Measurements from ENCODE around the gene BIRC3. TPM values are rescaled to one million over a fixed set of nuclear protein-coding genes. Genes with fewer than 3 reads are reported as not detected.
"Not testable (repeated sequence)": the region's sequence is repeated elsewhere in the genome, so short reads cannot be mapped to it uniquely, and the experiment has no call there.

BIRC3 gene
- total RNA-seq, 2 experiments from 2014 or later = 102 to 108 TPM

DNA sequence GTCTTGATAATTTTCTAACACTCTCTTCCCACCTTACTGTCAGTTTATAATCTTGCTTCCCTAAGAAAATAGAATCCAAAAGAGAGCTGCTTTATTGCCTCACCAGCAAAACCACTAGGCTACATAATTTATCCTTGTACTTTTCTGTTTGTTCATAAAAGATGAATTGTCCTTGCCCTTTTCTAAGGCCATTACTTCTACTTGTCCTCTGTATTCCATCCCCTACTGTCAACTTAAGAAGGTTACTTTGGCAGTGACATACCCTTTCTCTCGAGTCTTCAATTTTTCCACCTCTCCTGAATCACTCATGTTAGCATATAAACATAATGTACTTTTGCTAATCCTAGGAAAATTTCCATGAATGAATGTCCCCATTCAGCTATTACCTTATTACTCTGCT, 47.7 kb downstream of the BIRC3 start:
- peaks cover 69% of the 10 kb centered on the region for H3K36me3 Mint-ChIP-seq (ENCODE audit: low read depth)
- H3K27ac Mint-ChIP-seq = no peak overlapping the region
- TF ChIP-seq, protein P1, sequence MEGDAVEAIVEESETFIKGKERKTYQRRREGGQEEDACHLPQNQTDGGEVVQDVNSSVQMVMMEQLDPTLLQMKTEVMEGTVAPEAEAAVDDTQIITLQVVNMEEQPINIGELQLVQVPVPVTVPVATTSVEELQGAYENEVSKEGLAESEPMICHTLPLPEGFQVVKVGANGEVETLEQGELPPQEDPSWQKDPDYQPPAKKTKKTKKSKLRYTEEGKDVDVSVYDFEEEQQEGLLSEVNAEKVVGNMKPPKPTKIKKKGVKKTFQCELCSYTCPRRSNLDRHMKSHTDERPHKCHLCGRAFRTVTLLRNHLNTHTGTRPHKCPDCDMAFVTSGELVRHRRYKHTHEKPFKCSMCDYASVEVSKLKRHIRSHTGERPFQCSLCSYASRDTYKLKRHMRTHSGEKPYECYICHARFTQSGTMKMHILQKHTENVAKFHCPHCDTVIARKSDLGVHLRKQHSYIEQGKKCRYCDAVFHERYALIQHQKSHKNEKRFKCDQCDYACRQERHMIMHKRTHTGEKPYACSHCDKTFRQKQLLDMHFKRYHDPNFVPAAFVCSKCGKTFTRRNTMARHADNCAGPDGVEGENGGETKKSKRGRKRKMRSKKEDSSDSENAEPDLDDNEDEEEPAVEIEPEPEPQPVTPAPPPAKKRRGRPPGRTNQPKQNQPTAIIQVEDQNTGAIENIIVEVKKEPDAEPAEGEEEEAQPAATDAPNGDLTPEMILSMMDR (IDR thresholded peaks at IDR 0.05) = no peak
- H3K4me3 Mint-ChIP-seq = no peak overlapping the region
- DNase-seq (no peak), ATAC-seq (no peak)
- H3K4me1 Mint-ChIP-seq (ENCODE audit: low read depth) = peaks cover 46% of the 10 kb centered on the region
- H3K9me3 Mint-ChIP-seq = peaks cover 2% of the 10 kb centered on the region
- ChIA-PET POLR2A (interaction anchor here (0.7 to 2.5 kb wide), 3 partner anchors 15 to 87 kb away, joined by 3 to 9 read pairs (median 5); no protein-coding TSS in a partner anchor), CTCF (interaction anchor here (1.0 to 3.6 kb wide), 4 partner anchors 23 to 301 kb away, joined by 5 to 18 read pairs (median 10); no protein-coding TSS in a partner anchor)
- no peaks in the 10 kb centered on the region for H3K27me3 Mint-ChIP-seq
- intact Hi-C loops (cut with micrococcal nuclease) = no loop called here

DNA sequence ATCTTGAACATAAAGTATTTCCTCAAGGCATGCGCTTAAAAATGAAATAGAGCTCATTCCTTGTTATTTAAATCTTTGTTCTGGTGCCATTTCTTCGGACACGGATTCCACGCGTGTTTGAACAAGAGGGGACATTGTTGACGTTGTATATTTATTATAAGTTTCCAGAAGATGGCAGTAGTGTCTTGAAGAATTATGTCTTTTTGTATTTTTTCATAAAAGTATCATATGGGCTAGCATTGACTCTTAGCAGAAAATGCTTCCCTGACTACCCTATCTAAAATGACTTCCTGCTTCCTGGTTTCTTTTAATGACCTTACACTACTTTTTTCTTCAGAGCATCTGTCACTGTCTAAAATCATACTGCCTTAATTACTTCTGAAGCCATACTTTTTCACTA, 50.1 kb downstream of the BIRC3 start:
- intact Hi-C loops (cut with micrococcal nuclease) = no loop called here
- Mint-ChIP-seq H3K27ac (peak overlapping the region; percentile 34), H3K4me1 (ENCODE audit: low read depth) (peaks cover 30% of the 10 kb centered on the region), H3K27me3 (no peaks in the 10 kb centered on the region), H3K36me3 (ENCODE audit: low read depth) (peaks cover 55% of the 10 kb centered on the region), H3K4me3 (no peak overlapping the region), H3K9me3 (no peaks in the 10 kb centered on the region)
- POLR2A ChIA-PET = interaction anchor here (0.8 to 1.1 kb wide), 3 partner anchors 79 to 240 kb away, joined by 3 read pairs; no protein-coding TSS in a partner anchor
- ATAC-seq = peak; percentile 64
- TF ChIP-seq, protein P1 (IDR thresholded peaks at IDR 0.05) = peak; percentile 56
- CTCF ChIA-PET = interaction anchor here (0.7 to 3.6 kb wide), 18 partner anchors 15 to 299 kb away, joined by 3 to 28 read pairs (median 7); no protein-coding TSS in a partner anchor
- no peak for DNase-seq

DNA sequence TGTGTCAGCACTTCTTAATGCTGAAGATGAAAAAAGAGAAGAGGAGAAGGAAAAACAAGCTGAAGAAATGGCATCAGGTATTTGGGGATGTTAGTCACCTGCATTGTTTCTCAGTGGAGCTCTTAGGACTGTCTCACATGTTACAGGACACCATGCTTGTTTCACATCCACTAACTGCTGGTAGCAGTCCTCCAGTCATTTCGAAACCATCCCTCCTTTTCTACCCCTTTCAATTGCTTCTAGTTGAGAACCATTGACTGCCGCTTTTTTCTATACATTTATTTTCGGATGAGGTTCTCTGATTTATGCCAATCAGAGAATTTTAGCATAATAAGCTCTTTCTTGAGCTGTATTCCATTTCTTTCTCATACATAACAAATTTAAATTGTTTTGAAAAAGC, 51.2 kb downstream of the BIRC3 start:
- ChIA-PET POLR2A (no interaction called here), CTCF (interaction anchor here (0.8 to 3.5 kb wide), 10 partner anchors 17 to 245 kb away, joined by 3 to 28 read pairs (median 8); no protein-coding TSS in a partner anchor)
- Mint-ChIP-seq H3K4me3 (no peak overlapping the region), H3K27me3 (no peaks in the 10 kb centered on the region), H3K36me3 (ENCODE audit: low read depth) (peaks cover 50% of the 10 kb centered on the region), H3K4me1 (ENCODE audit: low read depth) (peaks cover 26% of the 10 kb centered on the region), H3K27ac (peak overlapping the region; percentile 39), H3K9me3 (no peaks in the 10 kb centered on the region)
- no peak for DNase-seq
- ATAC-seq = peak; percentile 83
- intact Hi-C loops (cut with micrococcal nuclease) = no loop called here
- TF ChIP-seq, protein P1 (IDR thresholded peaks at IDR 0.05) = no peak

DNA sequence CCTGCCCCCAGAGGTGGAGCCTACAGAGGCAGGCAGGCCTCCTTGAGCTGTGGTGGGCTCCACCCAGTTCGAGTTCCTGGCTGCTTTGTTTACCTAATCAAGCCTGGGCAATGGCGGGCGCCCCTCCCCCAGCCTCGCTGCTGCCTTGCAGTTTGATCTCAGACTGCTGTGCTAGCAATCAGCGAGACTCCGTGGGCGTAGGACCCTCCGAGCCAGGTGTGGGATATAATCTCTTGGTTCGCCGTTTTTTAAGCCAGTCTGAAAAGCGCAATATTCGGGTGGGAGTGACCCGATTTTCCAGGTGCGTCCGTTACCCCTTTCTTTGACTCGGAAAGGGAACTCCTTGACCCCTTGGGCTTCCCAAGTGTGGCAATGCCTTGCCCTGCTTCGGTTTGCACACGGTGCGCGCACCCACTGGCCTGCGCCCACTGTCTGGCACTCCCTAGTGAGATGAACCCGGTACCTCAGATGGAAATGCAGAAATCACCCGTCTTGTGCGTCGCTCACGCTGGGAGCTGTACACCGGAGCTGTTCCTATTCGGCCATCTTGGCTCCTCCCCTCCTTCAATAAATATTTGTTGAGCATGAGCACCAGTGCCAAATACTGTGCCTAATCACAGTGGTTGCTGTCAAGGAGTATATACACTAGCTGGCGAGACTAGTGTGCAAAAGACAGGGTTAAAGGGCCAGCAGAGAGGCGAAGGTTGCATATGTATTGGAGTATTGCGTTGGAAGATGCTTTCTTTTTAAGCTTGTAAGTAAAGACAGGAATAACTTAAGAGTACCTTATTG, 57.5 kb downstream of the BIRC3 start:
- H3K27ac Mint-ChIP-seq; H3K9me3 Mint-ChIP-seq; H3K4me3 Mint-ChIP-seq; intact Hi-C loops (cut with micrococcal nuclease); ATAC-seq; POLR2A ChIA-PET; H3K27me3 Mint-ChIP-seq; DNase-seq: not testable (repeated sequence)
- peaks cover 30% of the 10 kb centered on the region for H3K4me1 Mint-ChIP-seq (ENCODE audit: low read depth)
- peaks cover 38% of the 10 kb centered on the region for H3K36me3 Mint-ChIP-seq (ENCODE audit: low read depth)
- CTCF ChIA-PET = interaction anchor here (1.0 to 2.7 kb wide), 4 partner anchors 16 to 33 kb away, joined by 3 to 21 read pairs (median 8); no protein-coding TSS in a partner anchor

DNA sequence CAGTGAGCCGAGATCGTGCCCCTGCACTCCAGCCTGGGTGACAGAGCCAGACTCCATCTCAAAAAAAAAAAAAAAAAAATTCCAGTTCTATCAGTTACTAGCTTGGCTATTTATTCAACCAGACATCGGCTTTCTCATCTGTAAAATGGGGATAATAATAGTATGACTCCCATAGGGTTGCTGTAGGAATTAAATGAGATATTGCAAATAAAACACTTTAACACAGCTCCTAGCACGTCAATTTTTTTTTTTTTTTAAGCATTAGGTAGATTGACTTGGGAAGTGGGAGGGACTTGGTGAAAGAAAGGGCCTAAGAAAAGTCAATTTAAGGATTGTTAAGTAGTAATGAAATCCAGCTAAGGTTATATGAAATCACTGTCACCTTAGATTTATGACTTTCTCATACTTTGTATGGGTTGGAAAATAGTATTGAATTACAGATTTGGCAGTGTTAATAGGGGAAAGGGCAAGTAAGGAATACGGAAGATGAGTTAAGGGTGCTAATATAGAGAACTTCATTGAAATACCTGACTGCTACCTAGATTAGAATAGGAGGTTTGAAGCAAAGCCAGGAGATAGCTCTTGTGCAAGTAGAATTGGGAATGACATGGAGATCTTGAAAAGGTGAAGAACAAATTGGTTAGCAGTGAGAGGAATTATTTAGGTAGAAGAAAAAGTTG, 58.6 kb downstream of the BIRC3 start:
- Mint-ChIP-seq H3K9me3 (no peaks in the 10 kb centered on the region), H3K4me1 (ENCODE audit: low read depth) (peaks cover 30% of the 10 kb centered on the region), H3K27me3 (no peaks in the 10 kb centered on the region), H3K4me3 (no peak overlapping the region), H3K27ac (no peak overlapping the region), H3K36me3 (ENCODE audit: low read depth) (peaks cover 45% of the 10 kb centered on the region)
- ChIA-PET CTCF (interaction anchor here (1.0 to 2.7 kb wide), 5 partner anchors 15 to 87 kb away, joined by 3 to 21 read pairs (median 5); no protein-coding TSS in a partner anchor), POLR2A (interaction anchor here (0.6 kb wide), 1 partner anchor 55 kb away, joined by 3 read pairs; no protein-coding TSS in a partner anchor)
- no peak for DNase-seq
- TF ChIP-seq, protein P1 (IDR thresholded peaks at IDR 0.05) = no peak
- no peak for ATAC-seq
- intact Hi-C loops (cut with micrococcal nuclease) = no loop called here
